Fibroblast of villous mesenchyme (primary cell): ENCODE data around the gene PCNX1. TPM values are rescaled to one million over a fixed set of nuclear protein-coding genes. Genes with fewer than 3 reads are reported as not detected.

Experiments used
- DNase-seq: peaks from one replicate; pipeline ENCODE4 v3.0.0-alpha.2; 2010; ENCODE audit warnings: low read depth
- H3K4me3 ChIP-seq: 2 replicates; pipeline ENCODE4 v1.5.1; 2011; ENCODE audit warnings: low read depth, mild to moderate bottlenecking, low read length
- CTCF ChIP-seq: IDR thresholded peaks from 2 replicates; pipeline ENCODE4 v1.5.1; 2012; ENCODE audit warnings: low read depth, mild to moderate bottlenecking, low read length; ENCODE audit not compliant: insufficient read depth
- total RNA-seq: library from RNA; depleted of rRNA; stranded (reverse); fragments of >200 nt; gene quantifications from 2 replicates; pipeline ENCODE4 v1.2.3, GENCODE V29; 2012

Gene PCNX1
- total RNA-seq, 1 donor = 69.5 TPM

DNA sequence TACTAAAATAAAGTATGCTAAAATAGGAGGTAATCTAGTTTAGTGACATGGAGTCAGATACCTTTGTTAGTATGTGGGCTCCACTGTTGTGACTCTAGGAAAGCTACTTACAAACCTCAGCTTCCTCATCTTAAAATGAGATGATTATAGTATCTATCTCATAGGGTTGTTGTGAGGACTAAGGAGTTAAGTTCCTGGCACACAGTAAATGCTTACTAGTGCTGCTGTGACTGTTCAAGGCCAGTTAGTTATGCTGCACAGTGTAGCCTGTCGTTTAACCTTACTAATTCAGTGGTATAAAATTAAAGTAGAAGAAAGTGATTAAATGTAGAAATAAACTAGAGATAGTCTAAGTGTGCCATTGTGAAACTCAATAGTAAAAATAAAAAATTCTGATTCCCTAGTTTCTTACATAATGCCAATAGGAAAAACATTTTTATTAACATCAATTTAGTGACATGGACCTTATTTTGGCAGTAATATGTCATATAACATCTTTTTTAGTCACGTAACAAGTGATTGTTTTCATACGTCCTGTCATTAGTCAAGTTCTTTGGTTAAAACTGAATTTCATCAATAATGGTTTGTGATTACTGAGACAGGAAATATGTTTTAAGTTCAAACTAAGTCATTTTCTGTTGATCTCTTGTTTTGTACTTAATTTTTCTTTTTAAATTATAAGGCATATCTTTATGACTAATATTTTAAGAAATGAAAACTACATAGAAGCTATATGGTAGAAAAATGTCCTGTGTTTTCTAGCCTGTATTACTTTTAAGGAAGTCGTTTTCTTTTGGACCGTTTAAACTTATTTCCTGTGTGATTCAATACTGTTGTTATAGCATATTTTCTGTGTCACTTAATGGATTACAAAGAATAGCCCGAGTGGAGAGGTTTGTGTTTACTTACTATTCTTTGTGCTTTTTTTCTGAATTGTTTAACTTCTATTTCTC, 74.0 kb downstream of the PCNX1 start:
- no peak for TF ChIP-seq CTCF
- DNase-seq = no peak
- no peak overlapping the region for H3K4me3 ChIP-seq

- no peak for TF ChIP-seq CTCF
- DNase-seq = no peak
- H3K4me3 ChIP-seq = no peak overlapping the region
Measured at GRCh38 chr14:70982200-70982599, 74.9 kb downstream of the PCNX1 start.

DNA sequence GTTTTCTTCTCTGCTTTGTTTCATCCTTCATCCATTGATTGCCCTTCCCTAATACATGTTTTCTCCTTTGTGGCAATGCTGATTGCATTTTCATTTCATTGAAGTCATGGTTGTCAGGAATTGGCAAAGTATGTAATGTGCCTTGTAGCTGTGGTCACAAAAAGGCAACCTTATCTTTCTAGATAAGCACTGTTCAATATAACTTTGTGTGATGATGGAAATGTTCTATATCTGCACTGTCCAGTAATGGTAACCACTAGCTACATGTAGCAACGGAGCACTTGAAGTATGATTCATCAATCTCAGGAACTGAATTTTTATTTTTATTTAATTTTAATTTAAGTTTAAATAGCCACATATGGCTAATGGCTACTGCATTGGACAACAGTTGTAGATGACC, 79.8 kb downstream of the PCNX1 start:
- peak; percentile 35 for DNase-seq
- H3K4me3 ChIP-seq = no peak overlapping the region
- no peak for TF ChIP-seq CTCF

GRCh38 chr14:70988452-70988851, 81.2 kb downstream of the PCNX1 start:
- DNase-seq = no peak
- no peak for TF ChIP-seq CTCF
- no peak overlapping the region for H3K4me3 ChIP-seq

- H3K4me3 ChIP-seq = no peak overlapping the region
- no peak for TF ChIP-seq CTCF
- no peak for DNase-seq
Measured at GRCh38 chr14:70993931-70994330, 86.7 kb downstream of the PCNX1 start.

DNA sequence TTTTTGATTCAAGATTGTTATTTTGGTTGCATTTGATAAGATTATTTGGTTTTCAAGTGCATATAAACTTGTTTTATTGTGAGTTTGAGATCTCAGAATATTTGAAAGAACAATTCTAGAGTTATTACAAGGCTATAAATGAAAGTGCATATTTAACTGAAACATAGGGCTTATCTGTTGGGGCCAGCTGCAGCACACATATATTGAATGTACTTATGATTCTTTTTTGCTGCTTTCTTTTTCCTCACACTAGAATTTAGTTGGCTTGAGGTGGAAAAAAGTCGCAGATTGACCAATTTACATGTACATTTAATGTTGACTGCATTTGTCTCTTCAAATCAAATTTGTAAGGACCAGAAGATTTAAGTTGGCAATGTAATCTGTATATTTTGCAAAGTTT, 88.0 kb downstream of the PCNX1 start:
- no peak for DNase-seq
- H3K4me3 ChIP-seq = no peak overlapping the region
- no peak for TF ChIP-seq CTCF
